Measurements from ENCODE around the gene GPRC5A.
A peak's percentile ranks its signal among the peaks of the same experiment; 100 is the strongest.
"Not testable (repeated sequence)": the region's sequence is repeated elsewhere in the genome, so short reads cannot be mapped to it uniquely, and the experiment has no call there.

The GPRC5A gene

GRCh38 chr12:12891080-12891880 lies at the start of gene GPRC5A:
Gene GPRC5A (plus strand): TSS chr12:12891562. CDS start chr12:12908250, 16,688 bp downstream.
- DNase-seq (ENCODE audit: low read depth), result peak; percentile 93

GRCh38 chr12:12845794-12846243 lies 45.5 kb upstream of the GPRC5A start:
- DNase-seq (ENCODE audit: low read depth), result no peak

GRCh38 chr12:12846780-12847179 lies 44.6 kb upstream of the GPRC5A start:
- DNase-seq (ENCODE audit: low read depth), result not testable (repeated sequence)

GRCh38 chr12:12853435-12853834 lies 37.9 kb upstream of the GPRC5A start:
- no peak for DNase-seq (ENCODE audit: low read depth)

GRCh38 chr12:12859690-12860089 lies 31.7 kb upstream of the GPRC5A start:
- DNase-seq (ENCODE audit: low read depth), result no peak

GRCh38 chr12:12864243-12864642 lies 27.1 kb upstream of the GPRC5A start:
- DNase-seq (ENCODE audit: low read depth), result no peak

GRCh38 chr12:12868477-12869235 lies 22.7 kb upstream of the GPRC5A start:
- DNase-seq (ENCODE audit: low read depth), result no peak

GRCh38 chr12:12870465-12870864 lies 20.9 kb upstream of the GPRC5A start:
- DNase-seq (ENCODE audit: low read depth), result peak; percentile 98

GRCh38 chr12:12871587-12872138 lies 19.7 kb upstream of the GPRC5A start:
- no peak for DNase-seq (ENCODE audit: low read depth)

- DNase-seq (ENCODE audit: low read depth), result no peak
Observed at GRCh38 chr12:12872139-12872933, 19.0 kb upstream of the GPRC5A start.

- no peak for DNase-seq (ENCODE audit: low read depth)
Observed at GRCh38 chr12:12872934-12873275, 18.5 kb upstream of the GPRC5A start.

- no peak for DNase-seq (ENCODE audit: low read depth)
Observed at GRCh38 chr12:12874029-12874428, 17.3 kb upstream of the GPRC5A start.

GRCh38 chr12:12875301-12875700 lies 16.1 kb upstream of the GPRC5A start:
- not testable (repeated sequence) for DNase-seq (ENCODE audit: low read depth)

GRCh38 chr12:12877153-12877768 lies 14.1 kb upstream of the GPRC5A start:
- no peak for DNase-seq (ENCODE audit: low read depth)

- DNase-seq (ENCODE audit: low read depth), result no peak
Observed at GRCh38 chr12:12877781-12878455, 13.4 kb upstream of the GPRC5A start.

- no peak for DNase-seq (ENCODE audit: low read depth)
Observed at GRCh38 chr12:12880537-12880936, 10.8 kb upstream of the GPRC5A start.

- no peak for DNase-seq (ENCODE audit: low read depth)
Observed at GRCh38 chr12:12881151-12881909, 10.0 kb upstream of the GPRC5A start.

GRCh38 chr12:12882288-12882687 lies 9.1 kb upstream of the GPRC5A start:
- no peak for DNase-seq (ENCODE audit: low read depth)

GRCh38 chr12:12883369-12884001 lies 7.9 kb upstream of the GPRC5A start:
- no peak for DNase-seq (ENCODE audit: low read depth)

Data from GM04504 (cell line).